Measurements from ENCODE around the gene HDLBP.

HDLBP gene

DNA sequence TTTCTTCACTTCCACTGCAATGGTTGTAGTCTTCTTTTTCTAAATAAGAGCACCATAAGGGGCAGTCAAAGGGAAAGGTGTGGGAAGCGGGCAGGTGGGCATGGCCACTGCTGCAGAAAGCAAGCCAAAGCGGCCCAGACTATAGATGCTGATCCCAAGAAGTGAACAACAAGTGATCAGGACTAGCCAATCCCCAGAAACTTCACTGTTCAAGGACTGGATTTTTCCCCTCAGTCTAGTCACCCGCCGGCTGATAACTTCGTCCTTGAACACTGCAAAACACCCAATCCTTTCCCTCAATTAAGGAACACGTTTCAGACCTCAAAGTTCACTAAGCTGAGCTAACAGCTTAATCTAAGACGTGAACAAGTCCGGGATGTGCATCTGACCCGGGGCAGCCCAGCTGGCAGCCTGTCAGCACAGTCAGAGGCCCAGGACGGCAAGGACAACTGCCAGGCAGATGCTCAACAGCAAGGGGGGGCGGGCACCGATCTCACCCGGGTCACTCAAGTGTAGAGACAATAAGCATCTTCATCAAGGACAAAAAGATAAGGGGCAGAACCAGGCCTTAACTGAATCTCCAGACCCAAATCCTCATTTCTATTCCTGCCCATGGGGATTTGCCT is 59.8 kb downstream of the HDLBP start:
- DNase-seq (ENCODE audit: low spot score) = no peak

DNA sequence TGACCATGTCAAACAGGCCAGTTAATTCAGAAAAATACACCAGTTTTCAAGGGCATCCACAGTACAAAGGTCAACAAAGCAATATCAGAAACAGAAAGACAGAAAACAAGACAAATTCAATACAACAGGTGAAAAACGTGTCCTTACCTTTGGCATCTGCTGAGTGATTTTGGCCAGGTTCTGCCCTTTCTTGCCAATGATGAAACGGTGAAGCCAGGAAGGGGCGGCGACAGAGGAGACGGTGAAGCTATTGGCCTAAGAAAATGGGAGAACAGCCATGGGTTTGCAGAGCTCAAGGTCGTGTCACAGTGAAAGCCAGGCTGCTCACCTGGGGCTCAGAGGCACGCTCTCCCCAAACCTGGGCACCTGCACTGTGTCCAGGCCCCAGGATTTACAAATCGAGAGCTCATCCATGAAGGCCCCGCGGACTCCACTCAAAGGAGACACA is 60.5 kb downstream of the HDLBP start:
- no peak for DNase-seq (ENCODE audit: low spot score)

DNA sequence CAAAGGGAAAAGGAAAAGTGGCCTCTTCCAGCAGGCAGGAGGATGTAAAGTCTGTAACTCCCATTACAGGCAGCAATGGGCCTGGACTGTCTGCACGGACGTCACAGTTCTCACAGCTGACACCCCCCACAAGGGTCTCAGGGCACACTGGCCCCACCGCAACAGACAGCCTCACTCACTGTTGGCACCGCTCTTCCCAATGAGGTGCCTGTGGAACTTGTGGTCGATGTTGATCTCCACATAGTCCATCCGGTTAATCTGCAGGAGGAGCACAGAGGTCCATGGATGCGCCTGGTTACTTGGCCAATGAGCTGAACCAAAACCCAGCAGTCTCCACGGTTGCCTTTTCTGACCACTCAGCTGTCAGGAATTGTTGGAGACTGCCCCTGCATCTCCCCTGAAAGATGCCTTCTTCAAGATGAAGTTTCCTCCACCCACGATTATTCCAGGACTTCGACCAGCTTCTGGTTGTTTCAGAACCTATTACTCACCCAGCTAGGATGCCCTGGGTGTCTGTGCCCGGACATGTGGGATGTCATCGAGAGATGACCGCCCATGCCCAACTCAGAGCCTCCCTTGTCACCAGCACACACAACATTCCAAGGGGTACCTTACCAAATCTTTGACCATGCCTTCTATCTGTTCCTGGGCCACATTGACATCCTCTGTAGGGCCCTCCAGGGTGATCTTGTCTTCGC is 62.5 kb downstream of the HDLBP start:
- no peak for DNase-seq (ENCODE audit: low spot score)

DNA sequence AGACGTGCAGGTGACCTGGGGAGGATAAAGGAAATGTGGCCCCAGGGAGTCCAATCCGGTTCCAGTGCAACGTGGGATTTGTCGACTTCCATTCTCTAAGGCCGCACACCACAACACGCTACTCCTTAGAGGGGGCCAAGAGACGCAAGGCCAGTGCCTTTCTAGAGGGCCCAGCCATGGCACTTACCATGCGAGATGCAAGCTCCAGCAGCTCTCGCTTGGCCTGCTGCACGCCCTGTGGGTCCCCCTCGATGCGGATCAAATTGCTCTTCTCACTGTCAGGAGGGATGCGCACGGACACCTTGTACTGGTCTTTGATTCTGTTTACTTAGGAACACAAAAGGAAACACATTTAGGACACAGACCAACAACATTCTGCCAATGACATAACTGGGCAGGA is 65.8 kb downstream of the HDLBP start:
- no peak for DNase-seq (ENCODE audit: low spot score)

DNA sequence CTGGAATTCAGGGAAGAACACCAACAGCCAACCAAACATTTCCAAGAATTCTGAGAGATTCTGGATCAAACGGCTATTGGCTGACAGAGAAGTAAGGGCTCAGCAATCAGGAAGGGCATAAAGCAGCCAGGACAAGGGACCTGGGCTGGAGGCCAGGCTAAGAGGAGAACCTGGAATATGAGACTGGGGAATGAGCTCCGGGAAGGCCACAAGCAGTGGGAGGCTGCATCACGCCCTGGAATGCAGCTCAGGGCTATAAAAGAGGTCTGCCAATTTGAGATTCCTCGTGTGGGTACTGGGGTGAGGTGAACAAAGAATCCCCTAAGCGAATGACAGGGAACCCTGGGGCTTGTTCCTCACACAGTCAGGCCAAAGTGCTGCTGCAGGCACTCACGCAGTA is 66.6 kb downstream of the HDLBP start:
- DNase-seq (ENCODE audit: low spot score) = peak; percentile 35

DNA sequence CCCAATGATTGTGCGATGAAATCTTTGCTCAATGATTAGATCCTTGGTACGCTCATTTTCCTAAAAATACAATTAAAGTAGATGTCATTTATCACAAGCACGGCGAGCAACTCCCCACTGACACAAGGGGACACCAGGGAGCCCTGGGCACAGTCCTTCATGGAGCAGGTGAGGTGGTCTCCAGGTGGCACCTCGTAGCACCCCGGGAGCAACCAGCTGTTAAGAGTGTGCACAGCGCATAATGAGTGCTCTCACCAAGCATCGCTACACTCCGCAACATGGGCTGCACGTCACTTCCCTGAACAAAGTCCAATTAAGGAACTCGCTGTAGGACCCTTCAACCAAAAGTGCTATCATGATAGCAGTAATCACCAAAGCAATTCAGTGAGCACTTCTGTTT is 67.2 kb downstream of the HDLBP start:
- DNase-seq (ENCODE audit: low spot score) = no peak

DNA sequence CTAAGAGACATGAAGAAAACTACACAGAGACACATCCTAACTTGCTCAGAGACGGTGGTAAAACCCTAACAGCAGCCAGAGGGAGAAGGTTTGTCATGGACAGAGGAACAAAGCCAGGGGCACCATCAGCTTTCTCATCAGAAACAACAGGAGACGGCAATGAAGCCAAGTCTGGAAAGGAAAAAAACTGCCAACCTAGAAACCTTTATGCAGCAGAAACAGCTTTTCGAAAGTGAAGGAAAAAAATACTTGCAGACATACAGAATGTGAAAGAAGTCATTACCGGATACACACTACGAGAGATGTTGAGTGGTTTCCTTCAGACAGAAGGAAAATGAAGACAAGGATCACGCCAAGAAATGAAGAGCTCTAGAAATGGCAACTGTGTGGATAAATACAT is 71.1 kb downstream of the HDLBP start:
- DNase-seq (ENCODE audit: low spot score) = no peak

DNA sequence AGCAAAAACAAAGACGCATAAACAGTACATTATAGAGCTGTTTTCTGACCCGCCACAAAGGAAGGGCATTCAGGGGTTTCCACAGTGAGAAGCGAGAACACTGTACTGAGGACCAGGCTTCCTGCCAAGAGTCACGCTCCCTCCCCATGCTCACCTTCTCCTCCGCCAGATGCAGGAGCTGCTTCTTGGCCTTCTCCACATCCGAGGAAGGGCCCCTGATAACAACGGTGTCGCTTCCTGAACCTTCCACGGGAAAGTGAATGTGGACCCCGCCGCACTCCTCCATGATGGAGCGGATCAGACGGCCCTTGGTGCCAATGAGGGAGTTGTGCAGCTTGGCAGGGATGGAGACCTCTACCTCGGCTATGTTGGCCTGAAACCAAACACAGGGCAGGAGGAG is 73.2 kb downstream of the HDLBP start:
- DNase-seq (ENCODE audit: low spot score) = no peak

DNA sequence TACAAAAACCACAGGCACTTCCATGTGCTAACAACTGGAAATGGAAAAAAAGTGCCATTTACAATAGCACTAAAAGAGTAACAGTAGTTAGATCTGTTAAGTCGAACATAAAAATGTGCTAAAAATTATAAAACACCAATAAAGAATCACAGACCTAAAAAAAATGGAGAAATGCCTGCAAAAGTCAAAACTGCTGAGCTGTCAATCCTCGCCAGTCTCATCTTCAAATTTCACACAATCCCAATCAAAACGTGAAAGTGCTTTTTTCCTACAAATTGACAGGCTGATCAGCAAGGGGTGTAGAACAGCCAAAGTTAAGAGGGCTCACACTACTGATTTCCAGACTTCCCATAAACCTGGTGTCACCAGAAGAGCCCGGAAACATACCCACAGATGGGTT is 73.8 kb downstream of the HDLBP start:
- no peak for DNase-seq (ENCODE audit: low spot score)

DNA sequence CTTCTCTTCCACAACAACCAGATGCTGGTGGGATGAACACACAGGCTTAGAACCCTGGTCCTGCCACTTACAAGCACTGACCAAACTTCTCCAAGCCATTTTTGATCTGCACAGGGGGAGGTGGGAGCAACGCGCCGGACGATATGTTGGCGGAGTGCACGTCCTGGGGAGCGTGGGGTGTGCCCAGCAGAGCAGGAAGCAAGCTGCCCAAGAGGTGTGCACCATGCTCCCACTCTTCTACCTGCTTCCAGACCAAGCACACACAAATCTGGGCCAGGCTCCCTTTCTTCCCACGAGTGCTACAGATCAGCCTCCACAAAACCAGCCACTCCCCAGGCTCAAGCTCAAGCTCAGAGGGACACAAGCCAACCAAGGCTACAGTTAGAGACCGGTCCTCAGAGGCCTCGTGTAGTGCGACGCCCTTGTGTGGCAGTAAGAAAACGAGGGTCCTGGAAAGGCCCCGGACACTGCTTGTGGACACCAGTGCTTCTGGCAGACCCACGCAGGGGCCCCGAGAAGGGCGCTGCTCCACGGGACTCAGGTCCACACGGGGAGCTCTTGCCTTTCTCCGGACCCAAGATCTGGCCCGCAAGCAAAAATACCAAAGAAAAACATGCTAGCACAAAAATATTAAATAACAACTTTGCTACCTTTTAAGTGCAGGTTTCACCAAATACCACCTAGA is 75.0 kb downstream of the HDLBP start:
- no peak for DNase-seq (ENCODE audit: low spot score)

DNA sequence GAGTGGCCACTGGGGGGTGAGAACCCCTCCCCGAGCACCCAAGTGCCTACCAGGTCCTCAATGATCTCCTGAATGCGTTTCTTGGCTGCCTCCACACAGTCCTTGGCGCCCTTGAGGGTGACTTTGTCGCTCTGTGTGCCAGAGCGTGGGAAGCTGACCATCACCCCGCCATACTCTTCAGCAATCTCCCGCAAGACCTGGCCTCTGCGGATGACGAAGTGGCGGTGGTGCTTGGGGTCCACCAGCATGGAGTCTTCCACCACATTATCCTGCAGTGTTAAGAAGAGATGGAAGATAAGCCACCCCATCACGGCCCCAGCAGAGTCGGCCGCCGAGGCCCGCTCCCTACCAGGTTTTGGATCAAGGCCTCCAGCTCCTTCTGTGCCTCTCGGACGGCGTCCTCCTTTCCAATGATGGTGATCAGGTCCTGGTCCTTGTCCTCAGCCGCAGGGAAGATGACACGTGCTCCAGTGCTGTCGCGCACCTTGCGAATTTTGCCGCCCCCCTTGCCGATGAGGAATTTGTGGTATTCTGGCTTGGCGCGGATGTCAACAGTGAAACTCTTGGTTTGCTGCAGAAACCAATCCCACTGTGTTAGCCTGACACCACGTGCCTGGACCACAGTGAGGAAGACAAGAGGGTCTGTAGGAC is 75.8 kb downstream of the HDLBP start:
- DNase-seq (ENCODE audit: low spot score) = no peak

DNA sequence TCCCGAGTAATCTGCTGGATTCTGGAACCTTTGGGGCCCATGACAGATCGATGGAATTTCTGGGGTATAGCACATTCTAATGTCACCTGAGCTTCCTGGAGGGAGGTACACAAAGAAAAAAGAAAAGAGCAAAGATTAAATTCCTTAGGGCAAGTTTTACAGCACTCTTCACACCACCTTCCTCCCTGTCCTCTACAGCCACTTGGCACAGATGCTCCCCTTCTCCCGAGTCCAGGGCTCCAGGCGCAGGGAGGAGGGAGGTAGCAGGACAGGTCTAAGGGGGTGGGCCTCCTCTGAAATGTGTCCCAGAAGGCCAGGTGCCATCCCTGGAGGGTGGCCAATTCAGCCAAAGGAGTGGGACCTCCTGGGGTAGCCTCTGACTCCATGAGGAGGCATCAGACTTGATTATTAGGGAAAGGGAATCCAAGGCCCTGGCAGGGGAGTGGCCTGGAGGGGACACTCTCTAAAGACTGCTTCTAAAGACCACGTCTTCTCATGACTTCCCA is 76.7 kb downstream of the HDLBP start:
- DNase-seq (ENCODE audit: low spot score) = no peak

DNA sequence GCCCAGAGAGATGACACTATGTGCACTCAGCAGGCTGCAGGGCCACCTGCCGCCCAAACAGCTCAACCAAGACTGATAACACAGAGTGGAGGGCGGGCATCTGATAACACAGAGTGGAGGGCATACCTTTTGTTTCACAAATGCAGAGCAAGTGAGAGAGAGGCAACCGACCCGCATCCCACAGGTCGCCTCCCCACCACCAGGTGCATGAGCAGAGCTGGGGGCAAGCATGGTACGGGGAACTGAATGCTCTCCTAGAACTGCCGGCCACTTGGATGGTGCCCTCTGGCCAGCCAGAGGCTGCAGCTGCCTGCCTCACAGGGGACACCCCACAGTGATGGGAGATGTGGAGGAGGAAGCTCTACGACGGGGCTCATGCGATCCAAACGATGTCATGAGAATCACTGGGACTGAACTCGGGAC is 77.5 kb downstream of the HDLBP start:
- no peak for DNase-seq (ENCODE audit: low spot score)

DNA sequence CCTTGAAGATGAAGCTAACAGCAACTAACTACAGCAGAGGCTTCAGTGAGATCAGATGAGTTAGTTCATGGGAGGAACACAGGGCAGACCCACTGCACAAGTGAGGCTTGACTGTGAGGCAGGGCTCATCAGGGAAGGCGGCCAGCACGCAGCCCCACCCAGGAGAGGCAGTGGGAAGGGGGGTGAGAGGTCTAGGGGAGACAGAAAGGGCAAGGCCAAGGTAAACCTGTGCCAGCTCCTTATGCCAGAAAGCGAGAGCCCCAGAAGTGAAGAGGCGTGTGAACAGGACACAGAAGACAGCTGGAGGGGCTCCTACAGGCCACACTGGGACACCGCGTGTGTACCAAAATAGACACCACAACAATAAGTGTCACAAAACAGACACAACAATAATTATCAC is 78.4 kb downstream of the HDLBP start:
- DNase-seq (ENCODE audit: low spot score) = no peak

DNA sequence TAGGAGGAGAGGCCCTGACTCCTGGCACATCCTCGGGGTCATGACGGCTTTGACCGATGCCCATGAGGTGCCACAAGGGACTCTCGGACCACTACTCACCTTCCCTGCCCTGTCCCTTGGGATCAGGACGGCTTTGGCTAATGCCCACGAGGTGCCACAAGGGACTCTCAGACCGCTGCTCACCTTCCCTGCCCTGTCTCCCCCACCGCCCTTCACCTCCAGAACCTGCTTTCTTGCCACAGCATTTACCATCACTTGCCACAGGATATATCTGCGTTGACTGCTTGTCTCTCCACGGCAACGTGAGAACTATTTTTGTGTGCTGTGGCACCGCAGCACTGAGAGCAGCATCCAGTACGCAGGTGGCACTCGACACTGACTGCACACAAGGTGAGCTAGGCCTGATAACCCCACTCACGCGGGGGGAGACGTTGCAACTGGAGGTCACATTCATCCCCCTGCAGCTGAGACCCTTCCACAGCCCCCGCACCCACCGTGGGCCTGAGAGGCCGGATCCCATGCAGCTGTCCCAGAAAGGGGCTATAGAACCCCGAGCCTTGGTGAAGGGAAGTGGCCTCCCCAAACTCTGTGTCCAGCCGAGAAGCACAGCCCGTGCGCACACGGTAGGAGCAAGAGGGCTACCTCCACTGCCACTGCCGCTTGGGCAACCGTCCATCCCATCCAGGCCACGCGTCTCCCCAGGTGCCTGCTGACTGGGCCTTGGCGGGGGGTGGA is 79.4 kb downstream of the HDLBP start:
- DNase-seq (ENCODE audit: low spot score) = no peak

DNA sequence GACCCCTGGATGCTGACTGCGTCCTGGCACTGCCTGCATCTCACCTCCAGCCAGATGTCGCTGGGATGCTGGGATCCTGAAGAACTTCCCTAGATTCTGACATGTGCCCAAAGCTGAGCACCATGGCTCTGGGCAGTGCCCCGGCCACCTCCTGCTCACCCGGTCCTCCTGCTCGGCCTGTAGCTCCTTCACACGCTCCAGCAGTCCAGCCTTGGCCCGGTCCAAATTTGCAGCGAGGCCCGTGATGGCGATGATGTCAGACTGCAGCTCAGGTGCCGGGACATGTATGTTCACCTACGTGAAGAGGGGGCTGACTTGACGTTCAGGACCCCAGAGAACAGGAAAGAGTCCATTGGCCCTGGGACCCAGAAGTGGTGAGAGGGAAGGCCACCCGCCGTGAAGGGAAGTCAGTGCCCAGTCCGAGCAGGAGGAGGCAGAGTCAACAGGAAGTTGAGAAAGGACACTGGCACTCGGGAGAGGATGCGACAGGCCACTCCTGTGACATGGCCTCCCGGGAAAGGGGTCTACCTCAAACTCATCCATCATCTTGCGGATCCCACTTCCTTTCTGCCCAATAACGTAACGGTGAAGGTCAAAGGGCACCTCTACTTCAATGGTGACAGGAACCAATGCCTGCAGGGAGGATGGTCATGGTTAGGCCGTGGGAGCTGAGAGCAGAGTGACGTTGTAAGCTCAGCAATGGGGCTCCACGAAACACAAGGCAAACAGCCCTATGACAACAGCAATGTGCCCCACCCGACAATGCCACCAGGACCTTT is 80.3 kb downstream of the HDLBP start:
- no peak for DNase-seq (ENCODE audit: low spot score)

DNA sequence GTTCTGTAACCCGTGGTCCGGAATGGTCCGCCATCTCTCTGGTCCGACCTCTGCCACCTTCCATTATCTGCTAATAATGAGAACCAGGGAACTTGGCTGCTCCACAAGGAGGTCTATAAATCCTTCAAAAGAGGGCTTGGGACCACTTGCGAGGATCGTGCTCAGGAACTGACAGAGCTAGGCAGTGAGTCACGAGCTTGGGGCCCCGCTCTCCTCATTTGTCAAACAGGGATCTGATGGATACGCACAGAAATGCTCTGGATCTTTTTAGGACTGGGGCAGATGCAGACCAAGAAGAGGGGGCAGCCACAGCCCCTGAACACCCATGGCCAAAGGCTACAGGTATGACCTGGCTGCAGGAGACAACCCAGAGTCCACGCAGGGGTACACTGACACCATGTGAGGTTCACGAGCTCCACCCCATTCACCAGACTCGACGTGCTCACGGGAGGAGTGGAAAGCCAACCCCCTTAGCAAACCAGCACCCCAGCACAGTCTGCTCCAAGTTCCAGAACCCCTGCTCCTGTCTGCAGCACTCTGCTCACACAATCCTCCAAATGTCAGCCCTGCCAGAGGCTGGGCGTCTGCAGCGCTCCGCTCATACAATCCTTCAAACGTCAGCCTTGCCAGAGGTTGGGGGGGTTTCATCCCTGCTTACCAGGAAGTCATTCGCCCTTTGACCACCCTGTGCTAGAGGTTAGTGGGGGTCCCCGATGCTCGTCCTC is 81.2 kb downstream of the HDLBP start:
- DNase-seq (ENCODE audit: low spot score) = no peak

DNA sequence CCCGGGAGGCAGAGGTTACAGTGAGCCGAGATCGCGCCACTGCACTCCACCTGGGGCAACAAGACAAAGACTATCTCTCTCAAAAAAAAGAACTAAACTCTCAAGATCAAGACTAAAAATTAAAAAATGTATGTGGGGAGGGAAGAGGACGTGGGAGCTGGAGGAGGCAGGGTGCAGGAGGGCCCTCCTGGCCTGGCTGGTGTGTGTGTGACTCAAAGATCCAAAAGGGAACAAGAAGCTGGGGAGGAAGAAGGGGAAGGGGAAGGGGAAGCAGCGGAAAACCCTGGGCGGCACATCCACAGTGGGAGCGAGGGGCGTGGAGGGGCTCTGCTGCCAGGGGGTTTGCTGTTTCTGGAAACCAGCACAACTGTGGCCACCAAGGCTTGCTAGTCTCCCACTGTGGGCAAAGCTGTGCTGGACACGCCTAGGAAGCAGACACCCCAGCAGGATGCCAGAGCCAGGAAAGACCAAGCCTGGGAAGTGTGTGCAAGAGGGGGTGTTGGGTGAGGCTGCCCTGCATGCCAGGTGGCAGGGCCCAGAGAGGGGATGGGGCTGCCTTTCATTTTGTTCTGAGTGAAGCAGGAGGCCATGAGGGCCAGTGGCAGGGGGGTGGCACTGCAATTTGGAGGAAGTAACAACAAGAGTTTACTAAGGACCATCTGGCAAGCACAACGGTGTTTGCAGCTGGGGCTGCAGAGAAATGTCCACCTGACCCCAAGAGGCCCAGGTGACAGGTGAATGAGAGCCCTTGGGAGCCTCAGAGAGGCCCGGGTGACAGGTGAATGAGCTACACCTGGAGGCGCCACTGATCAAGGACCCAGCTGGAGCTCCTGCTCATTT is 82.5 kb downstream of the HDLBP start:
- no peak for DNase-seq (ENCODE audit: low spot score)

DNA sequence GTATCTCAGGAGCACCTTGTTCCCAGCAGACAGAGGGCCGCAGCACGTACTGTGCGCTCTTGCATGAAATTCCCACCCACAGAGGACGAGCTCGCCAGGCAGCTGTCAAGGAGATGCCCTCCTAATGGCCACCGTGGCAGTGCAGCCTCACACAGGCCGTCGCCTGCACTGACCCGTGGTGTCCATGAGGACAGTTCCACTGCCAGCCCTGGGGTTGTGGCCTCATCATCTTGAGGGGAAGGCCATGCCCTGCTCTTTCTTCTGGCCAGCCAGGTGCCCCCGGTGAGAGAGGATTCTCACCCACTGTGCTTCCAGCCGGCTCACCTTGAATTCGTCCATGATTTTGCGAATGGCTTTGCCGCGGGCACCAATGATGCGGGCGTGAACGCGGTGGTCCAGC is 85.0 kb downstream of the HDLBP start:
- no peak for DNase-seq (ENCODE audit: low spot score)

Data from iPS-NIHi11 (cell line).